GM18505 (cell line): ENCODE measurements around the gene TMEM79.

ENCODE experiments used
- ATAC-seq: cut with Tn5 transposase; IDR thresholded peaks from one replicate; pipeline ENCODE4 v1.9.1; 2021; ENCODE audit not compliant: unreplicated experiment
- POLR2A ChIP-seq: IDR thresholded peaks from 4 replicates; pipeline ENCODE4 v1.6.1; 2011; ENCODE audit warnings: borderline replicate concordance; ENCODE audit not compliant: insufficient read depth, insufficient read length; ENCODE audit errors: extremely low read depth

The TMEM79 gene

DNA sequence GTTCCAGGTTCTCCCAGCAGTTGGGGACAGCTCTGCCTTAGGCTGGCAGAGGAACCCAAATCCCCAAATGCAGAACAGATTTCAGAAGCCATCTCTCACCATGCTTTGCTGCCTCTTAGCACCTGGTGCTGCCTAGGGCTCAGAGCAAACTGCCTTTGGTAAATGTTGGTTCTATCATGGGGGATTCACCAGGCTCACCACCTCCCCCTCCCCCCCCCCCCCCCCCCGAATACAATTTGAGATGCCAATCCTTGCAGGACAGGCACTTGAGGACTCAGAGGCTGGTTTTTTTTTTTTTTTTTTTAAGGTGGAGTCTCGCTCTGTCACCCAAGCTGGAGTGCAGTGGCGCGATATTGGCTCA lies 35.8 kb upstream of the TMEM79 start:
- ATAC-seq: no peak
- TF ChIP-seq POLR2A: no peak

DNA sequence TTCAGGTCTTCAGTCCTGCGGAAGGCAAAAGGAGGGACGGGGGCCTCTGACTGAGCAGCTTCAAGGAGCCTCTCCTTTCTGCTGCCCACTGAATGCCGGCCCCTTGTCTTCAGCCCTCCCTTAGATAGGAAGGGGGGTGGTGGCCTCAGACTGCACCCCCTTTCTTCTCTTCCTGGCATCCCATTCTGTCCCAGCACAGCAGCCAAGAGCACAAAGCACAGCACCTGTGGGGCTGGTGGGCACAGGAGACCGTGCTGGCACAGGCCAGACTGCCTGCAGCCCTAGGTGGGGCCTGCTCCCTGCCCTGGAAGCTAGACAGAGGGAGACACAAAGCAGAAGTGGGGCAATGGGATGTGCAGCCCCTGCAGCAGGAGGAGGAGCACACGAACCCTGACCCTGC lies 34.5 kb upstream of the TMEM79 start:
- no peak for TF ChIP-seq POLR2A
- ATAC-seq: no peak

DNA sequence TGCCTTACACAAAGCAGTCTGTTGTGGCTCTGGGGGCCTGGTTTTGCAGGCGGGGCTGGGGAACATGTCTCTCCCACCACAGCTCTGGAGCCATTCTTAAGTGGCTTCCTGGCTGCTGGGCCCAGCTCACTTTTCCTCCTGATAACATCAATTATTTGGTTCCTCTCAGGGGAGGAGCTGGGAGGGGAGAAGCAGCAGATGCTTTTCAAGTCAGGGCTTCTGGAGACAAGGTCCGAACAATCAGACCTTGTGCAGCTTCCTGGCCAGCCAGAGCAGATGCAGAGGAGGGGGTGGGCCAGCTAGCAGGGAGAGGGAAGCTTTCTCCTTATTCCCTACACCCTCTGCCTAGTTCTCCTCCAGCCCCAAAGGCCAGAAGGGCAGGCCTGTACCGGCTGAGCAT lies 32.6 kb upstream of the TMEM79 start:
- ATAC-seq: no peak
- no peak for TF ChIP-seq POLR2A

DNA sequence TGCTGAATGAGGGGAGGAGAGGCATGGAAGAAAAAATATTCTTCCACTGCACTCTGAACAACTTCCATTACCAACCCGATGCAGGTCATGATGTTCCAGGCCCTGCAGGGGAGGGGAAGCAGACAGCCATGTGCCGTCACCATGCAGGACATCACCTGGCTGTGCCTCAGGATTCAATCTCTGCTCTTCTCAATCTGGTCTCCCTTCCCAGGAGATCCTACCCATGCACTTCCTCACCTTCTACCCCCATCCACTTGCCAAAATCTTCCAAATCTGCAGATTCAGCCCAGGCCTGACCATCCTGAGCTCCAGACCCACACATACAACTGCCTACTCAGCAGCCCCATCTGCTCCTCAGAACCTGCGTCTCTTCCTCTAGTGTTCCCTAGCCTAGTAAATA lies 30.5 kb upstream of the TMEM79 start:
- no peak for TF ChIP-seq POLR2A
- no peak for ATAC-seq

GRCh38 chr1:156257711-156258110 lies 26.4 kb upstream of the TMEM79 start:
- ATAC-seq: no peak
- no peak for TF ChIP-seq POLR2A

GRCh38 chr1:156258859-156259258 lies 25.3 kb upstream of the TMEM79 start:
- ATAC-seq: no peak
- TF ChIP-seq POLR2A: no peak

DNA sequence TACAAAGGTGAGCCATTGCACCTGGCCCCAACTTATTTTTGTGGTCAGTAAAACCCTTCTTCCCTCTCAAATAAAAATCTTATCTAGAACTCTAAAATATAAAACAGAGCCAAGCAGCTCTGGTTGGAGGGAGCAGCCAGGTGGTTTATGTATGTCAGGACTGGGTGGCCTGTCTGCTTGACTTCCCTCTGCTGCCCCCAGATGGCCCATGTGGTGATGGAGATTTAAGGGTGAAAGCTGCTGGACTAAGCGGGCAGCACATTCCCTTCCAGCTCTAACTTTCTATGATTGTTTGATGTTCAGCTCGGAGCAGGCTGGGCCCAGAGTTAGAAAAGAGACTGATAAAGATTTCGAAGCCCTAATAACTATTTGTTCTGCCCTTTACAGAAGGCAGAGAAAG lies 24.3 kb upstream of the TMEM79 start:
- no peak for TF ChIP-seq POLR2A
- no peak for ATAC-seq

DNA sequence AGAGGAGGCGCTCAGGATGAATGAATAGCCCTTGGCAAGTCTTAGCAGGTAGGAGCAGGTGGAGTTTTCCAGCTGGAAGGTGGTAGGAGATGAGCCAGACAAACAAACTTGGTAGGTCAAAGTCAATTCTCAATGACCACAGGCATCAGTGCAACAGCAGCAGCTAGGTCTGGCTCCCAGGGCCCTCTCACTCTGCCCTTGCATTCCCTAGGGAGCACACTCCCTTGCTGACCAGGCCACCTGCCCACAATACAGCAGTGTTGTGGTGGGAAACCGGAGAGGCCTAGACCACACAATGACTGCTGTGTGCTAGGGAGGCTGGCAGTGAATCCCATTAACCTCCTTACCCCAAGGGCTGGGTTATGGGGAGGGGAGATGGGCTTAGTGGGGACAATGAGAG lies 23.2 kb upstream of the TMEM79 start:
- TF ChIP-seq POLR2A: no peak
- ATAC-seq: no peak

DNA sequence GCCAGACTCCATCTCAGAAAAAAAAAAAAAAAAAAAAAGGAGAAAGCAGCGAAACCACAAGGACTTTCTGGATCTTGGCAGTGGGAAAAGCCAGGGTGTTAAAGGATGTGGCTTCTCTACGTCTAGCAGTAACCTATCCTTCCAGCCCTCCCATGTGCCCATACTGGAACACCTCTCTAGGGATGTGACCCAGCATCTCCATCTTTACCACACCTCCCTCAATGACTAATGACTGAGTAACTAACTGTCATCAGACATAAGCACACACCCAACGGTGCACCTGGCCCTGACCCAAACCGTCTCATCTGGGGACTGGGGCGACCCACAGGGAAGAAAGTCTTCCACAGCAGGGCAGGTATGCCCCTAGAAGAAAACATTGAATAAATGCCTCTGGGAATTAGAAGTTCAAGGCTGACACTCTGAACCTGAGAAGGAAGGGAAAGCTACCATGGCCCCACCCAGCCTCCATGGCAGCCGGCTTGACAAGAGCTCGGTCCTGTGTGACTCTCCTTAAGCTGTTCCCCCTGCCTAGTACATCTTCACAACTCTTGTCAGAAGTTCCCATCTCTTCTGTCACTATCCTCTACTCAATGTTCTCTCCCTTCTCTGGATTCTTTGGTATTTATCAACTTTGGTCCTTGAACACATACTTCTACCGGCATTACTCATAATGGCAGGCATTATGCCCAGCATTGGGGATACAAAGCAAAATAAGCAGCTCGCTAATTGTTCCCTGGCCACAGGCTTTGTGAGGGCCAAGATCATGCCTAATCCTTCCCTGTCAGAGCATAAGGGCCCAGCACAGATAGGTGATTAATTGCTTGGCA lies 21.5 kb upstream of the TMEM79 start:
- no peak for ATAC-seq
- no peak for TF ChIP-seq POLR2A

- TF ChIP-seq POLR2A: no peak
- ATAC-seq: no peak
Observed at GRCh38 chr1:156263288-156263655, 20.9 kb upstream of the TMEM79 start.

DNA sequence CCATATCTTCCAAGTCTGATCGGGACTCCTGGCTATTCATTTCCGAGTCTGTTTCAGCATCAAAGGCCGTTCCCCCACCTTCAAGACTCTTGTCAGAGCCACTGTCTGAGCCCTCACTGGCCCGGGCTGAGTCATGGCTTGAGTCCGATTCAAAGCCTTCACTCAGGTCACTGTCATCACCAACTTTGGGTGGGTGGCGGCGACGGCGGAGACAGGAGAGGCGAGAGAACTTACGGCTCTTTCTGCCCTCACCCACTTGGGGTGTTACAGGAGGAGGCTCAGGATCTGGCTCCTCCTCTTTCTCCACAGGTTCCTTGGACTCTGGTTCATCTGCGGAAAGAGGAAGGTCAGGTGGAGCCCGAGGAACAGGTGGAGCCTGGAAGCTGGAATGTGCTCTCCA lies 18.1 kb upstream of the TMEM79 start:
- TF ChIP-seq POLR2A: no peak
- ATAC-seq: no peak

GRCh38 chr1:156268336-156268735 lies 15.8 kb upstream of the TMEM79 start:
- no peak for TF ChIP-seq POLR2A
- no peak for ATAC-seq

DNA sequence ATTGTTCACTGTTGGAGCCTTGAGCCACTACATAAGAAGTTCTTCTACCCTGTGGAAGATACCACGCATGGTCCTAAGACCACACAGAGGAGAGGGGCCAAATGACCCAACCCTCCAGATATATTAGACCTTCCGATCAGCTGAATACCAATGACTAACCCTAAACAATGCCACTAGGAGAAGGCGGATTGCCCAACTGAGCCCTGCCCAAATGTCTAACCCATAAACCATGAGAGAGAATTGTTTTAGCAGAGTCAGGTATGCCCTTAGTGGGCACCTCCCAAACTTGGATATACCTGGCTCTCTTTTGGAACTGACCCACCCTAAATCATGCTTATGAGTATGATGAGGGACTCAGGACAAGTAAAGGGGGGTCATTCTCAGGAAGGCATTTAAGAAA lies 13.8 kb upstream of the TMEM79 start:
- ATAC-seq: no peak
- no peak for TF ChIP-seq POLR2A

- TF ChIP-seq POLR2A: no peak
- ATAC-seq: no peak
Observed at GRCh38 chr1:156276532-156276931, 7.6 kb upstream of the TMEM79 start.

GRCh38 chr1:156276966-156277381 lies 7.2 kb upstream of the TMEM79 start:
- no peak for TF ChIP-seq POLR2A
- no peak for ATAC-seq

GRCh38 chr1:156279837-156280236 lies 4.3 kb upstream of the TMEM79 start:
- no peak for TF ChIP-seq POLR2A
- ATAC-seq: no peak

- ATAC-seq: no peak
- TF ChIP-seq POLR2A: no peak
Observed at GRCh38 chr1:156281281-156281680, 2.8 kb upstream of the TMEM79 start.
